Measurements from ENCODE around the gene EPS8L3. TPM values are rescaled to one million over a fixed set of nuclear protein-coding genes. Genes with fewer than 3 reads are reported as not detected.
A peak's percentile ranks its signal among the peaks of the same experiment; 100 is the strongest.

The EPS8L3 gene
- total RNA-seq: not detected

DNA sequence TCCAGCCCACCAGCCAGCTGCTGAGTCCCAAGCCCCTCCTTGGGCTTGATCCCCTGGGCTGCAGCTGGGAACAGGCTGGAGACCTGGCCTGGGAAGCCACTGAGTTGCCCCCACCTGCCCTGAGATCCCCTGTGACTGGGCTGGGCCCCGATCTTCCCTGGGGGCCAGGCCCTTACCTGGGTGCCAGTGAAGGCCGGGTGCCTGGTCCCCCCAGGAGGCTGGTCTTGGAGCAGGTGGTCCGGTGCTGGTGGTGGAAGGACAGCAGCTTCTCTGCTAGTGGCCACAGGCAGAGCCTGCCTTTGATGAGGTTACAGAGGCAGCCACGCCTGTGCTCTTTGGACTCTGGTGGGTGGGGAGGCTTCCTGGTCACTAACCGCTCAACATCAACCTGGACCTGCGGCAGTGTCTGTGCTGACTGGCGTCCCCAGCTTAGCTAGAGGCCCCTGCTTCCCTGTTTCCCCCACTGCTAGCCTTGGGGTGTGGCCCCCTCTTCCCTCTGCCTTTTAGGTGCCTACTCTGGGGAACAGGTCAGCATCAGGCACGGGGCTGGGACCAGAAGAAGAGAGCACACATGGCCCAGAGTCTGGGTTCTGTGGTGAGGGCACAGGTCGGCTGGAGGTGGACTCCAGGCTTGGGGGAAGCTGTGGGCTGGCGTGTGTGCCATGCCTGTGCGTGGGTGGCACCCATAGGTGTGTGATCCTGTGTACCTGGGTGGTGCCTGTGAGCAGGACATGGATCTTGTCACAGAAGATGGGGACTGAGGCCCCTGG, at the start of gene EPS8L3:
EPS8L3 (minus strand) TSS at position 278 of the 770 bp plus-strand sequence. CDS start 2,174 bp downstream, outside the sequence.
- Mint-ChIP-seq H3K4me3 (no peak within 1 kb of the TSS), H3K27ac (no peak within 1 kb of the TSS), H3K27me3 (ENCODE audit: low read depth) (no peaks in the 10 kb centered on the region), H3K4me1 (ENCODE audit: low read depth) (peaks cover 4% of the 10 kb centered on the region), H3K36me3 (ENCODE audit: insufficient read depth in 2 of 2) (no peaks in the 10 kb centered on the region), H3K9me3 (no peaks in the 10 kb centered on the region)
- DNase-seq (no peak), ATAC-seq (replicated peaks in 1 of 2) (no peak)

- Mint-ChIP-seq H3K27ac (no peak overlapping the region), H3K9me3 (peaks cover 0 to 3% of the 10 kb centered on the region in 2 donors), H3K4me1 (ENCODE audit: low read depth) (peaks cover 4% of the 10 kb centered on the region), H3K4me3 (no peak overlapping the region), H3K36me3 (ENCODE audit: insufficient read depth in 2 of 2) (peaks cover 0 to 2% of the 10 kb centered on the region in 2 donors), H3K27me3 (ENCODE audit: low read depth) (no peaks in the 10 kb centered on the region)
- ATAC-seq (replicated peaks in 1 of 2) (no peak), DNase-seq (no peak)
These were observed 49.1 kb upstream of the EPS8L3 start for GRCh38 chr1:109812691-109813393.

- Mint-ChIP-seq H3K4me1 (ENCODE audit: low read depth) (peaks cover 23% of the 10 kb centered on the region), H3K4me3 (no peak overlapping the region), H3K9me3 (no peaks in the 10 kb centered on the region), H3K36me3 (ENCODE audit: insufficient read depth in 2 of 2) (no peaks in the 10 kb centered on the region), H3K27ac (no peak overlapping the region), H3K27me3 (ENCODE audit: low read depth) (no peaks in the 10 kb centered on the region)
- no peak for ATAC-seq (replicated peaks in 1 of 2)
- DNase-seq: no peak
These were observed 45.0 kb upstream of the EPS8L3 start for GRCh38 chr1:109808703-109809102.

- Mint-ChIP-seq H3K9me3 (no peaks in the 10 kb centered on the region), H3K27ac (no peak overlapping the region), H3K4me1 (ENCODE audit: low read depth) (peaks cover 30% of the 10 kb centered on the region), H3K27me3 (ENCODE audit: low read depth) (no peaks in the 10 kb centered on the region), H3K36me3 (ENCODE audit: insufficient read depth in 2 of 2) (no peaks in the 10 kb centered on the region), H3K4me3 (no peak overlapping the region)
- ATAC-seq (replicated peaks in 1 of 2) (peak; percentile 47), DNase-seq (no peak)
These were observed 44.3 kb upstream of the EPS8L3 start for GRCh38 chr1:109807822-109808680.

DNA sequence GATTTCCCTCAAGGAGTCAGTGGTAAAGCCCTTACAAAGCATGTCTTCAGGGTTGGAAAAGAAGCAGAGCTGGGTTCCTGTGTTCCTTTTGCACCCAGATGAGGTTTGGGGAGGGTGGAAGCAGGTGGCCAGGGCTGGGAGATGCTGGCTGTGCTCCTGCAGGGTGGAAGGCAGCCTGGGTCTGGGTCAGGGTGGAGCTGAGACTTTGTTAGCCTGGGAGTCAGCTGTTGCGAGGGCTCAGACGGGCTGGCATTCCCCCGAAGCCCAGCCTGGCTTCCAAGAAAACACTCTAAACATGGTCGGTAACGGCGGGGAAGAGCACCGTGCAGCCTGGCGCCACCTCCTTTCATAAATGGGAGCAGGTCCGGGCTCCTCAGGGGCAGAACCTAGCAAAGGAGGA, 43.7 kb upstream of the EPS8L3 start:
- peaks cover 36% of the 10 kb centered on the region for H3K4me1 Mint-ChIP-seq (ENCODE audit: low read depth)
- no peaks in the 10 kb centered on the region for H3K36me3 Mint-ChIP-seq (ENCODE audit: insufficient read depth in 2 of 2)
- DNase-seq (no peak), ATAC-seq (replicated peaks in 1 of 2) (no peak)
- H3K9me3 Mint-ChIP-seq: no peaks in the 10 kb centered on the region
- H3K27me3 Mint-ChIP-seq (ENCODE audit: low read depth): no peaks in the 10 kb centered on the region
- no peak overlapping the region for H3K27ac Mint-ChIP-seq
- no peak overlapping the region for H3K4me3 Mint-ChIP-seq

GRCh38 chr1:109806733-109807400, 43.1 kb upstream of the EPS8L3 start:
- H3K9me3 Mint-ChIP-seq: no peaks in the 10 kb centered on the region
- H3K27me3 Mint-ChIP-seq (ENCODE audit: low read depth): no peaks in the 10 kb centered on the region
- peaks cover 41% of the 10 kb centered on the region for H3K4me1 Mint-ChIP-seq (ENCODE audit: low read depth)
- no peak overlapping the region for H3K4me3 Mint-ChIP-seq
- H3K36me3 Mint-ChIP-seq (ENCODE audit: insufficient read depth in 2 of 2): no peaks in the 10 kb centered on the region
- DNase-seq (no peak), ATAC-seq (replicated peaks in 1 of 2) (no peak)
- H3K27ac Mint-ChIP-seq: no peak overlapping the region

- Mint-ChIP-seq H3K4me1 (ENCODE audit: low read depth) (peaks cover 54% of the 10 kb centered on the region), H3K27me3 (ENCODE audit: low read depth) (no peaks in the 10 kb centered on the region), H3K36me3 (ENCODE audit: insufficient read depth in 2 of 2) (no peaks in the 10 kb centered on the region), H3K9me3 (no peaks in the 10 kb centered on the region), H3K27ac (no peak overlapping the region), H3K4me3 (no peak overlapping the region)
- no peak for DNase-seq
- no peak for ATAC-seq (replicated peaks in 1 of 2)
These were observed 41.9 kb upstream of the EPS8L3 start for GRCh38 chr1:109805486-109806165.

GRCh38 chr1:109804660-109805059, 40.9 kb upstream of the EPS8L3 start:
- Mint-ChIP-seq H3K27me3 (ENCODE audit: low read depth) (no peaks in the 10 kb centered on the region), H3K27ac (peak overlapping the region; percentile 87), H3K4me1 (ENCODE audit: low read depth) (peaks cover 62% of the 10 kb centered on the region), H3K36me3 (ENCODE audit: insufficient read depth in 2 of 2) (no peaks in the 10 kb centered on the region), H3K4me3 (peak overlapping the region; percentile 83 to 84), H3K9me3 (no peaks in the 10 kb centered on the region)
- ATAC-seq (replicated peaks in 1 of 2) (no peak), DNase-seq (no peak)

GRCh38 chr1:109803901-109804331, 40.2 kb upstream of the EPS8L3 start:
- no peaks in the 10 kb centered on the region for H3K36me3 Mint-ChIP-seq (ENCODE audit: insufficient read depth in 2 of 2)
- DNase-seq (no peak), ATAC-seq (replicated peaks in 1 of 2) (no peak)
- H3K9me3 Mint-ChIP-seq: no peaks in the 10 kb centered on the region
- H3K4me3 Mint-ChIP-seq: peak overlapping the region; percentile 83 to 84
- peak overlapping the region; percentile 93 for H3K27ac Mint-ChIP-seq
- peaks cover 70% of the 10 kb centered on the region for H3K4me1 Mint-ChIP-seq (ENCODE audit: low read depth)
- no peaks in the 10 kb centered on the region for H3K27me3 Mint-ChIP-seq (ENCODE audit: low read depth)

GRCh38 chr1:109802901-109803561, 39.3 kb upstream of the EPS8L3 start:
- DNase-seq: no peak
- Mint-ChIP-seq H3K9me3 (no peaks in the 10 kb centered on the region), H3K27me3 (ENCODE audit: low read depth) (no peaks in the 10 kb centered on the region), H3K4me1 (ENCODE audit: low read depth) (peaks cover 74% of the 10 kb centered on the region), H3K27ac (peak overlapping the region; percentile 93), H3K4me3 (peak overlapping the region; percentile 83 to 84), H3K36me3 (ENCODE audit: insufficient read depth in 2 of 2) (no peaks in the 10 kb centered on the region)
- ATAC-seq (replicated peaks in 1 of 2): peak; percentile 7 to 18

DNA sequence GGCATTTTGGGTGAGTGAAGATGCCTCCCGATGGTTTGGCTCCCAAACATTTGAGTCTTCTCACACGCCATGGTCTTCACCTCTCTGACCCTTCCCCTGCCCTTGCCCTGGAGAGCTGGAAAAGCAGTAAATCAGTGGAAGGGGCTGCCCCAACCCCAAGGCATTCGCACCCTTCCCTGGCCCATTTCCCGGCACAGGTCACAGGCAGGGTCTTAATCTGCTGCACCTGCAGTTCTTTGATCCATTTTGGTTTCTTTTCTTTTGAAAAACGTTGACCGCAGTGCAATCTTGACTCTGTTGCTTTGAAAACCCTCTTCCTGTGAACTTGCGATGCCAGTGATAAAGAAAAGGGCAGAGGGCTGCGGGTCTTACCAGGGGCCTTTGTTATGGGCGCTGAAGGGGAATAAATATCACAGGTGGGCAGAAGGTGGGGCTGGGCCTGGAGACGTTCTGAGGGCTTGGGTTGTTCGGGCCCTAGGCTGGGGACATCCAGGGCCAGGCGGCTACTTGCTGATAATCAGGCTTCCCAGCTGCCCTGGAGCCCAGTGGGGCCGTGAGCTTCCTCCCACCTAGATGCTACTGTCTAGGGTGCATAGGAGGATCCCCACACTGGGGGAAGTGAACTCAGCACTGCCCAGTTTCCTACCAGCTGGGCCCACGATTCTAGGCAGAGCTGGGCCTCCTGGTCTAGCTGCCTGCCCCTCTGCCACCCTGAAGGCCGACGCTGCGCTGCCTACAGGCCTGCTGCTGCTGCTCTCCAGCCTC, 38.6 kb upstream of the EPS8L3 start:
- Mint-ChIP-seq H3K9me3 (no peaks in the 10 kb centered on the region), H3K27me3 (ENCODE audit: low read depth) (no peaks in the 10 kb centered on the region), H3K4me1 (ENCODE audit: low read depth) (peaks cover 77% of the 10 kb centered on the region), H3K4me3 (peak overlapping the region; percentile 83 to 84), H3K36me3 (ENCODE audit: insufficient read depth in 2 of 2) (no peaks in the 10 kb centered on the region), H3K27ac (peak overlapping the region; percentile 93)
- peak; percentile 81 to 84 for ATAC-seq (replicated peaks in 1 of 2)
- DNase-seq: peak; percentile 66 to 75
